ENCODE data around the gene SWSAP1. TPM values are rescaled to one million over a fixed set of nuclear protein-coding genes. Genes with fewer than 3 reads are reported as not detected.

The SWSAP1 gene
- total and polyA plus RNA-seq, 12 donors = 2.1 to 8.4 (median 4.4) TPM

GRCh38 chr19:11422163-11423065 lies 47.9 kb downstream of the SWSAP1 start:
- peak overlapping the region in 1 of 4 donors; percentile 54 for H3K4me3 ChIP-seq
- H3K27me3 ChIP-seq = no peaks in the 10 kb centered on the region
- H3K4me1 ChIP-seq (replicated peaks in 1 of 2) = peaks cover 10 to 35% of the 10 kb centered on the region in 2 donors
- intact Hi-C loops (cut with DNase I) = no loop called here
- peak; percentile 68 to 92 (median 79) for DNase-seq
- no peak for TF ChIP-seq CTCF (IDR thresholded peaks at IDR 0.05)
- no peak for TF ChIP-seq POLR2A (IDR thresholded peaks at IDR 0.05)
- H3K27ac ChIP-seq = peak overlapping the region in 4 of 5 donors; percentile 58 to 87 (median 80)
- H3K36me3 ChIP-seq (replicated peaks in 1 of 2) = no peaks in the 10 kb centered on the region
- no peaks in the 10 kb centered on the region for H3K9me3 ChIP-seq (replicated peaks in 1 of 3)
- WGBS, 4 donors = 39 to 71% (median 52%) methylated on average over 15 to 56 of the region's 56 CpGs

- intact Hi-C loops (cut with DNase I) = no loop called here
- H3K36me3 ChIP-seq (replicated peaks in 1 of 2) = no peaks in the 10 kb centered on the region
- H3K27ac ChIP-seq = peak overlapping the region in 2 of 5 donors; percentile 20 to 65
- H3K4me3 ChIP-seq = no peak overlapping the region
- no peaks in the 10 kb centered on the region for H3K27me3 ChIP-seq
- no peak for TF ChIP-seq CTCF (IDR thresholded peaks at IDR 0.05)
- TF ChIP-seq POLR2A (IDR thresholded peaks at IDR 0.05) = no peak
- no peak for DNase-seq
- WGBS, 4 donors = 52 to 67% (median 54%) methylated on average over 24 to 27 of the region's 27 CpGs
- H3K4me1 ChIP-seq (replicated peaks in 1 of 2) = peaks cover 10 to 35% of the 10 kb centered on the region in 2 donors
- no peaks in the 10 kb centered on the region for H3K9me3 ChIP-seq (replicated peaks in 1 of 3)
These were observed 48.8 kb downstream of the SWSAP1 start for GRCh38 chr19:11423164-11423790.

- H3K4me1 ChIP-seq (replicated peaks in 1 of 2) = peaks cover 10 to 30% of the 10 kb centered on the region in 2 donors
- peak in 6 of 7 donors; percentile 66 to 78 (median 72) for DNase-seq
- no peaks in the 10 kb centered on the region for H3K9me3 ChIP-seq (replicated peaks in 1 of 3)
- WGBS, 4 donors = 11 to 16% (median 14%) methylated on average over 7 to 22 of the region's 22 CpGs
- intact Hi-C loops (cut with DNase I) = no loop called here
- peak overlapping the region in 2 of 5 donors; percentile 20 to 65 for H3K27ac ChIP-seq
- H3K4me3 ChIP-seq = no peak overlapping the region
- H3K36me3 ChIP-seq (replicated peaks in 1 of 2) = no peaks in the 10 kb centered on the region
- TF ChIP-seq CTCF (IDR thresholded peaks at IDR 0.05) (no peak), POLR2A (IDR thresholded peaks at IDR 0.05) (no peak)
- no peaks in the 10 kb centered on the region for H3K27me3 ChIP-seq
These were observed 49.3 kb downstream of the SWSAP1 start for GRCh38 chr19:11423791-11424181.

Small RNAs within 50 kb of the gene (small RNA-seq; reads per million reads assigned to genes)
- 0 reads per million in 2 donors for gene RF00019

Other genes with a start within 250 kb of the SWSAP1 start
- 10 to 100 TPM in 1 of 9 donors, 1 to 10 TPM in 7, under 1 TPM in 1; 0.60 to 16.5 (median 4.9) TPM for gene SPC24, start 218.9 kb upstream of the SWSAP1 start, total RNA-seq
- 1 to 10 TPM in 2 of 3 donors, under 1 TPM in 1; 0.84 to 9.8 (median 1.7) TPM for gene SPC24, start 218.9 kb upstream of the SWSAP1 start, polyA plus RNA-seq
- 100 to 1,000 TPM in 7 of 9 donors, 10 to 100 TPM in 2; 23.7 to 395 (median 137) TPM for gene KANK2, start 177.1 kb upstream of the SWSAP1 start, total RNA-seq
- 100 to 1,000 TPM in 1 of 3 donors, 10 to 100 TPM in 2; 44.4 to 149 (median 62.7) TPM for gene KANK2, start 177.1 kb upstream of the SWSAP1 start, polyA plus RNA-seq
- gene ANGPTL8, start 135.0 kb upstream of the SWSAP1 start, total RNA-seq = 1 to 10 TPM in 2 of 9 donors, under 1 TPM in 4, not detected in 3; 0.33 to 1.8 (median 0.61) TPM
- 10 to 100 TPM in 1 of 3 donors, 1 to 10 TPM in 1, not detected in 1; 4.2 to 10.0 TPM for gene ANGPTL8, start 135.0 kb upstream of the SWSAP1 start, polyA plus RNA-seq
- gene DOCK6, start 112.1 kb upstream of the SWSAP1 start, total RNA-seq = 100 to 1,000 TPM in 1 of 9 donors, 10 to 100 TPM in 8; 14.5 to 101 (median 34.1) TPM
- gene DOCK6, start 112.1 kb upstream of the SWSAP1 start, polyA plus RNA-seq = 100 to 1,000 TPM in 1 of 3 donors, 10 to 100 TPM in 1, 1 to 10 TPM in 1; 4.5 to 152 (median 77.1) TPM
- gene TSPAN16, start 78.5 kb upstream of the SWSAP1 start, total RNA-seq = not detected
- not detected for gene TSPAN16, start 78.5 kb upstream of the SWSAP1 start, polyA plus RNA-seq
- gene RAB3D, start 35.0 kb upstream of the SWSAP1 start, total RNA-seq = 10 to 100 TPM in 6 of 9 donors, 1 to 10 TPM in 3; 4.2 to 23.9 (median 13.4) TPM
- 1 to 10 TPM; 2.6 to 4.3 (median 3.3) TPM for gene RAB3D, start 35.0 kb upstream of the SWSAP1 start, polyA plus RNA-seq
- gene TMEM205, start 28.4 kb upstream of the SWSAP1 start, total RNA-seq = 1,000 to 10,000 TPM in 1 of 9 donors, 100 to 1,000 TPM in 8; 185 to 1,314 (median 282) TPM
- 100 to 1,000 TPM; 135 to 306 (median 207) TPM for gene TMEM205, start 28.4 kb upstream of the SWSAP1 start, polyA plus RNA-seq
- gene CCDC159, start 28.1 kb upstream of the SWSAP1 start, total RNA-seq = 10 to 100 TPM; 24.1 to 83.7 (median 57.5) TPM
- gene CCDC159, start 28.1 kb upstream of the SWSAP1 start, polyA plus RNA-seq = 100 to 1,000 TPM in 2 of 3 donors, 10 to 100 TPM in 1; 33.8 to 479 (median 238) TPM
- gene PLPPR2, start 19.2 kb upstream of the SWSAP1 start, total RNA-seq = 10 to 100 TPM in 8 of 9 donors, 1 to 10 TPM in 1; 8.5 to 46.8 (median 42.6) TPM
- gene PLPPR2, start 19.2 kb upstream of the SWSAP1 start, polyA plus RNA-seq = 10 to 100 TPM; 12.1 to 57.0 (median 39.9) TPM
- 10 to 100 TPM; 15.7 to 37.9 (median 23.8) TPM for gene EPOR, start 9.6 kb downstream of the SWSAP1 start, total RNA-seq
- gene EPOR, start 9.6 kb downstream of the SWSAP1 start, polyA plus RNA-seq = 10 to 100 TPM in 2 of 3 donors, 1 to 10 TPM in 1; 6.8 to 74.0 (median 49.3) TPM
- gene RGL3, start 44.6 kb downstream of the SWSAP1 start, total RNA-seq = 10 to 100 TPM; 10.3 to 63.9 (median 33.0) TPM
- 100 to 1,000 TPM in 1 of 3 donors, 10 to 100 TPM in 2; 24.2 to 207 (median 64.1) TPM for gene RGL3, start 44.6 kb downstream of the SWSAP1 start, polyA plus RNA-seq
- 1 to 10 TPM in 8 of 9 donors, under 1 TPM in 1; 0.69 to 4.7 (median 2.5) TPM for gene ODAD3, start 60.5 kb downstream of the SWSAP1 start, total RNA-seq
- gene ODAD3, start 60.5 kb downstream of the SWSAP1 start, polyA plus RNA-seq = 1 to 10 TPM; 3.1 to 7.9 (median 4.8) TPM
- gene PRKCSH, start 61.0 kb downstream of the SWSAP1 start, total RNA-seq = 100 to 1,000 TPM in 8 of 9 donors, 10 to 100 TPM in 1; 64.4 to 359 (median 246) TPM
- gene PRKCSH, start 61.0 kb downstream of the SWSAP1 start, polyA plus RNA-seq = 100 to 1,000 TPM; 142 to 228 (median 177) TPM
- gene ELAVL3, start 106.4 kb downstream of the SWSAP1 start, total RNA-seq = 1 to 10 TPM in 3 of 9 donors, under 1 TPM in 3, not detected in 3; 0.11 to 5.4 (median 0.72) TPM
- 1 to 10 TPM in 2 of 3 donors, under 1 TPM in 1; 0.47 to 1.5 (median 1.2) TPM for gene ELAVL3, start 106.4 kb downstream of the SWSAP1 start, polyA plus RNA-seq
- gene ZNF653, start 131.2 kb downstream of the SWSAP1 start, total RNA-seq = 10 to 100 TPM in 6 of 9 donors, 1 to 10 TPM in 3; 4.2 to 18.4 (median 11.5) TPM
- 10 to 100 TPM in 2 of 3 donors, 1 to 10 TPM in 1; 5.1 to 37.7 (median 23.2) TPM for gene ZNF653, start 131.2 kb downstream of the SWSAP1 start, polyA plus RNA-seq
- gene ECSIT, start 154.5 kb downstream of the SWSAP1 start, total RNA-seq = 10 to 100 TPM; 47.7 to 99.7 (median 62.4) TPM
- gene ECSIT, start 154.5 kb downstream of the SWSAP1 start, polyA plus RNA-seq = 100 to 1,000 TPM in 2 of 3 donors, 10 to 100 TPM in 1; 28.7 to 122 (median 102) TPM
- 10 to 100 TPM in 3 of 9 donors, 1 to 10 TPM in 5, under 1 TPM in 1; 0.94 to 20.5 (median 7.5) TPM for gene CNN1, start 164.2 kb downstream of the SWSAP1 start, total RNA-seq
- gene CNN1, start 164.2 kb downstream of the SWSAP1 start, polyA plus RNA-seq = 10 to 100 TPM; 15.5 to 76.5 (median 40.9) TPM
- 10 to 100 TPM; 24.4 to 67.6 (median 48.7) TPM for gene ELOF1, start 184.6 kb downstream of the SWSAP1 start, total RNA-seq
- 100 to 1,000 TPM in 2 of 3 donors, 10 to 100 TPM in 1; 60.7 to 127 (median 119) TPM for gene ELOF1, start 184.6 kb downstream of the SWSAP1 start, polyA plus RNA-seq
- 10 to 100 TPM in 5 of 9 donors, 1 to 10 TPM in 4; 1.4 to 28.8 (median 10.9) TPM for gene ACP5, start 203.0 kb downstream of the SWSAP1 start, total RNA-seq
- 100 to 1,000 TPM in 1 of 3 donors, 1 to 10 TPM in 2; 6.5 to 152 (median 9.0) TPM for gene ACP5, start 203.0 kb downstream of the SWSAP1 start, polyA plus RNA-seq
- 10 to 100 TPM in 5 of 9 donors, 1 to 10 TPM in 4; 6.3 to 16.6 (median 10.7) TPM for gene ZNF627, start 222.8 kb downstream of the SWSAP1 start, total RNA-seq
- 10 to 100 TPM in 1 of 3 donors, 1 to 10 TPM in 2; 3.8 to 12.0 (median 3.9) TPM for gene ZNF627, start 222.8 kb downstream of the SWSAP1 start, polyA plus RNA-seq